ENCODE data around the gene BAIAP2.

DNA sequence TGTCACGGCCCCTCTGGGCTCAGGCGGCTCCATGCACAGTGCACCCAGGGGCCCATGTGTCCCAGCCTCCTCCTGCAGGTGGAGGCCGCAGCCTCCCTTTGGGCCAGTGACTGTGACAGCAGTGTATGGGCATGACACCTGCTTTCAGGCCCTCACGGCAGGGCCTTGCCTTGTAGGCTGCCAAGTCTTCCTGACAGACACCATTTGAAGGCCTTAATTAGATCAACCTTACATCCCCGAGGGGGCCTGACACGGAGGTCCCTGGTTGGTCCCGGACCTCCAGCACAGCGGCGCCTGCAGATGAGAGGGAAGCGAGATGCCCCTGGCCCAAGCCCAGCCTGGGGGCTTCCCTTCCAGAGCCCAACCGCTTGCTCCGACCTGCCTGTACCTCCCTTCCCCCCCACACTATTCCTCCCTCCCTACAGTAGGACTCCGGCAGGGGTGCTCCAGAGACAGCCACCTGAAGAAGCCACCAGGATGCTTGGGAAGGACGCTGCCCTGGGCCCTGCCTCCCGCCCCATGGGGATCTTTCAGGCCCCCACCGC is 31.9 kb downstream of the BAIAP2 start:
- TF ChIP-seq, protein P1, sequence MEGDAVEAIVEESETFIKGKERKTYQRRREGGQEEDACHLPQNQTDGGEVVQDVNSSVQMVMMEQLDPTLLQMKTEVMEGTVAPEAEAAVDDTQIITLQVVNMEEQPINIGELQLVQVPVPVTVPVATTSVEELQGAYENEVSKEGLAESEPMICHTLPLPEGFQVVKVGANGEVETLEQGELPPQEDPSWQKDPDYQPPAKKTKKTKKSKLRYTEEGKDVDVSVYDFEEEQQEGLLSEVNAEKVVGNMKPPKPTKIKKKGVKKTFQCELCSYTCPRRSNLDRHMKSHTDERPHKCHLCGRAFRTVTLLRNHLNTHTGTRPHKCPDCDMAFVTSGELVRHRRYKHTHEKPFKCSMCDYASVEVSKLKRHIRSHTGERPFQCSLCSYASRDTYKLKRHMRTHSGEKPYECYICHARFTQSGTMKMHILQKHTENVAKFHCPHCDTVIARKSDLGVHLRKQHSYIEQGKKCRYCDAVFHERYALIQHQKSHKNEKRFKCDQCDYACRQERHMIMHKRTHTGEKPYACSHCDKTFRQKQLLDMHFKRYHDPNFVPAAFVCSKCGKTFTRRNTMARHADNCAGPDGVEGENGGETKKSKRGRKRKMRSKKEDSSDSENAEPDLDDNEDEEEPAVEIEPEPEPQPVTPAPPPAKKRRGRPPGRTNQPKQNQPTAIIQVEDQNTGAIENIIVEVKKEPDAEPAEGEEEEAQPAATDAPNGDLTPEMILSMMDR (IDR thresholded peaks at IDR 0.05): no peak
- no peak for TF ChIP-seq POLR2A (IDR thresholded peaks at IDR 0.05)
